Muscle layer of colon (tissue), 2 donors: Measurements from ENCODE around the gene FAU.

Experiments used
- H3K27ac ChIP-seq: one replicate; pipeline ENCODE4 v1.7.0; 2013; ENCODE audit warnings: low read depth, mild to moderate bottlenecking, low read length, moderate library complexity
- H3K27me3 ChIP-seq, 2 donors: one replicate each; pipeline ENCODE4 v1.7.0; 2013; ENCODE audit warnings: low read length in 2 of 2, mild to moderate bottlenecking in 2 of 2; ENCODE audit not compliant: insufficient read depth in 2 of 2, control insufficient read depth in 1 of 2
- H3K36me3 ChIP-seq: one replicate; pipeline ENCODE4 v1.7.0; 2013; ENCODE audit warnings: mild to moderate bottlenecking, low read length; ENCODE audit not compliant: insufficient read depth
- H3K4me1 ChIP-seq: one replicate; pipeline ENCODE4 v1.7.0; 2013; ENCODE audit warnings: mild to moderate bottlenecking, low read length; ENCODE audit not compliant: insufficient read depth
- H3K4me3 ChIP-seq, 2 donors: one replicate each; pipeline ENCODE4 v1.7.0; 2013; ENCODE audit warnings: low read length in 2 of 2, low read depth in 1 of 2, mild to moderate bottlenecking in 1 of 2, moderate library complexity in 1 of 2
- H3K9ac ChIP-seq: one replicate; pipeline ENCODE4 v1.7.0; 2013; ENCODE audit warnings: low read length
- H3K9me3 ChIP-seq: one replicate; pipeline ENCODE4 v1.7.0; 2013; ENCODE audit warnings: mild to moderate bottlenecking, low read length
- donor health status: abdominal sarcoma.
- donor health status: Adenocarcinoma of cecum.

The FAU gene

DNA sequence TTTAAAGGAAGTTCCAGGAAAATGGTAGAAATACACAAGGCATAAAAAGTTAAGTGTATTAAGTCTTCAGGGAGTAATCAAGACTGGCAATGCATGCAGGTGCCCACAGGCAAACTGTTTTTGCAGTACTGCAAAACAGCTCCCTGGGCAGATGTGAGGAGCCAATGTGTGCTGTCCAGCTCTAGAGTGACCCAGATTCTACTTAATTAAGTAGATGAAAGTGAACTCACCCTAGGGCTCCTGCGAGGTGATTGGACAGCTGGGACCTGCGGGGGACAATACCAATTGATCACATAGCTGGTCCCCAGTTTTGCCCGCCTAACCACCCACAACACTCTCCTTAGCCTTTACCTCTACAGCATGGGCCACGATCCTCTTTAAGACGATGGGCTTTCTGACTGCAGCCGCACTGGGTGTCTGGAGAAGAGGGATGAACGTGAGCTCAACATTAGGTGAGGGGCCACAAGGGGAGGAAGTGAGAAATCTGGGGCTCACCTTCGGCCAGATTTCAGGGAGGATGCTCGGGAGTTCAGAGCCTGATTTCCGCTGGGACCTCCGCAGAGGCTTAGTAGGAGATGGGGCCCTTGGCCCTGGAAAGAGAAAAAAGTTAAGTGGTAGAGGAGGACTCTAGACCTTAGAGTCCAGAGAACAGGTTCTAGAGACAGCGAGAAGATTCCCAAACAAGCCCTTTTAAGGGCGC lies 38.6 kb downstream of the FAU start:
- Histone ChIP-seq H3K4me3 (peak overlapping the region; percentile 40 to 92), H3K36me3 (peaks cover 31% of the 10 kb centered on the region), H3K27me3 (no peaks in the 10 kb centered on the region), H3K9ac (no peak overlapping the region), H3K9me3 (no peaks in the 10 kb centered on the region), H3K27ac (peak overlapping the region; percentile 37), H3K4me1 (peaks cover 18% of the 10 kb centered on the region)

DNA sequence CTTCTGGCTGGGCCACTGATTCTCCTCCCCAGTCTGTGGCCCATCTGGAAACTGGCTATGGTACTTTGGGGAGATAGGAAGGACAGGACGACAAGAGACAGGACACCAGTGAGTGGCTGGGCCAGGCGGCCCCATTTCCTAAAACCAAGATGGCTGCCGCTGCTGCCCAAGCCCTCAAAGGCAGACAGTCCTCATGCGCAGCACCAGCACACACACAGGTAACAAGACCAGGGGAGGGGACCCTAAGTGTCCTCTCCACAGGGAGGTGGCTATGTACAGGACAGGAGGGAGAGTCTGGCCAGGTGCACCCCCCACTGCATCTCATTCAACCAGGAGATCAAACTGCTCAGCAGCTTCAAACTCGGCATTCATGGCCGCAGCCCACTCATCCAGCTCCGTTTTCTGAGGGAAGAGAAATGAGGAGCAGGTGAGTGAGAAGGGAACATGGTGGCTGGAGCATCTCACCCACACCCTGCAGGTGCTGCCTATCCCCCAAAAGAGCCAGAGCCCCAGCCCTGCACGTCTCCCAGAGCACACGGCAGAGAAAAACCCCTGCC lies 43.1 kb downstream of the FAU start:
- Histone ChIP-seq H3K4me1 (peaks cover 6% of the 10 kb centered on the region), H3K9me3 (no peaks in the 10 kb centered on the region), H3K9ac (no peak overlapping the region), H3K27ac (no peak overlapping the region), H3K27me3 (no peaks in the 10 kb centered on the region), H3K4me3 (no peak overlapping the region), H3K36me3 (no peaks in the 10 kb centered on the region)

GRCh38 chr11:65078151-65078550 lies 43.8 kb downstream of the FAU start:
- Histone ChIP-seq H3K27me3 (no peaks in the 10 kb centered on the region), H3K9ac (no peak overlapping the region), H3K27ac (no peak overlapping the region), H3K4me3 (no peak overlapping the region), H3K36me3 (no peaks in the 10 kb centered on the region), H3K9me3 (no peaks in the 10 kb centered on the region), H3K4me1 (peaks cover under 1% of the 10 kb centered on the region)

- H3K4me3 ChIP-seq = no peak overlapping the region
- H3K27ac ChIP-seq = no peak overlapping the region
- no peaks in the 10 kb centered on the region for H3K27me3 ChIP-seq
- H3K36me3 ChIP-seq = no peaks in the 10 kb centered on the region
- H3K9me3 ChIP-seq = no peaks in the 10 kb centered on the region
- H3K4me1 ChIP-seq = no peaks in the 10 kb centered on the region
- no peak overlapping the region for H3K9ac ChIP-seq
These were observed 44.5 kb downstream of the FAU start for GRCh38 chr11:65077451-65077850.

DNA sequence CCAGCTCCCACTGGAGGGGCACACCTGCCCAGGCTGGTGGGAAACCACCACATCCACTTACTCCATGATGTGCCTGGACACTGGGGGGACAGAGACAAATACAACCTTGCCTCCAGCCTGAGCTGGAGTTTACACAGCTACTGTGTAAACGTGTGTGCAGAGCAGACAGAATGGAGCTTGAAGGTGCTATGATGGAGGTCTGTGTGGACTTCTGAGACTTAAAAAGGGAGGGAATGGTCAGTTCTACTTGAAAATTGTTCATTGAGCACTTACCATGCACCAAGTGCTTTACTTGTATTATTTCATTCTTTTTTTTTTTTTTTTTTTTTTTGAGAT lies 49.3 kb downstream of the FAU start:
- no peaks in the 10 kb centered on the region for H3K27me3 ChIP-seq
- no peak overlapping the region for H3K27ac ChIP-seq
- H3K4me1 ChIP-seq = no peaks in the 10 kb centered on the region
- no peaks in the 10 kb centered on the region for H3K36me3 ChIP-seq
- H3K9me3 ChIP-seq = no peaks in the 10 kb centered on the region
- no peak overlapping the region for H3K4me3 ChIP-seq
- H3K9ac ChIP-seq = no peak overlapping the region

DNA sequence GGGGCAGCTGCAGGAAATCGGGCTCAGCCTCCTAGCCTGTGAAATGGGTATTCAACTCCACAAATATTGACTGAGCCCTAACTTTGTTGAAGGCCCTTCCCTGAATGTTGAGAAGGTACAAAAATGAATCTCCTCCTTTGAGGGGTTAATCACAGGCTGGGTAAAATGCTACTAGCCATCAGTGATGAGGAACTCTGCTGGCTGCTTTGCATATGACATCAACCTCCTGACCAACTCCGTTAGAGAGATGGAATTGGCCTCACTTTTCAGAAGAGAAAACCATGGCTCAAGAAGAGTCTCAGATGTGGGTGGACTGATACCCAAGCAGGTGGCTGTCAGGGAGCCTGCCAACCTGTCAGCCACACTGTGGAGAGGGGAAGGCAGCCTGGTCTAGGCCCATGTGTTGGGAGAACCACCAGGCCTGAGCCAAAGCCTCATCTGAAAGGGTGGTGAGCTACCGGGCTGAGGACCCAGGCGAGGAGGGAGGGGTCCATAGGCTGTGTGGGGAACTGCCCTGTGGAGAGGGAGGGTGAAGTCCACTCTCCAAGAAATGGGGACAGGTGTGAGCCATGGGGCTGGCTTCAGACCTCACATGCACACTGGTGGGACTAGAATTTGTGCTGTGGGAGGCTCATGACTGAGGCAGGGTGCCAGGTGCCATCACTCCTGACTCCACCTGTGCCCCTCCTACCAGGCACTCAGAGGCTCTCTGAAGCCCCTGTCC lies 49.9 kb downstream of the FAU start:
- Histone ChIP-seq H3K36me3 (no peaks in the 10 kb centered on the region), H3K27ac (no peak overlapping the region), H3K9me3 (no peaks in the 10 kb centered on the region), H3K4me1 (no peaks in the 10 kb centered on the region), H3K4me3 (no peak overlapping the region), H3K9ac (no peak overlapping the region), H3K27me3 (no peaks in the 10 kb centered on the region)
